HG02852 (cell line): ENCODE measurements around the gene RSPH1.
A peak's percentile ranks its signal among the peaks of the same experiment; 100 is the strongest.

Experiments used
- ATAC-seq: cut with Tn5 transposase; IDR thresholded peaks from one replicate; pipeline ENCODE4 v1.9.1; 2021; ENCODE audit warnings: mild to moderate bottlenecking, moderate library complexity; ENCODE audit not compliant: unreplicated experiment

Gene RSPH1

GRCh38 chr21:42431196-42431595 is 64.8 kb downstream of the RSPH1 start:
- ATAC-seq, result no peak

GRCh38 chr21:42430521-42430920 is 65.5 kb downstream of the RSPH1 start:
- ATAC-seq, result no peak

- no peak for ATAC-seq
These were observed 66.2 kb downstream of the RSPH1 start for GRCh38 chr21:42429856-42430255.

GRCh38 chr21:42429021-42429420 is 67.0 kb downstream of the RSPH1 start:
- no peak for ATAC-seq

GRCh38 chr21:42427809-42428419 is 68.1 kb downstream of the RSPH1 start:
- no peak for ATAC-seq

- ATAC-seq, result no peak
These were observed 69.0 kb downstream of the RSPH1 start for GRCh38 chr21:42426876-42427480.

- ATAC-seq, result no peak
These were observed 69.6 kb downstream of the RSPH1 start for GRCh38 chr21:42426424-42426823.

- no peak for ATAC-seq
These were observed 70.4 kb downstream of the RSPH1 start for GRCh38 chr21:42425591-42425990.

GRCh38 chr21:42424914-42425541 is 71.0 kb downstream of the RSPH1 start:
- ATAC-seq, result no peak

GRCh38 chr21:42423685-42424084 is 72.3 kb downstream of the RSPH1 start:
- no peak for ATAC-seq

- peak; percentile 65 for ATAC-seq
These were observed 72.8 kb downstream of the RSPH1 start for GRCh38 chr21:42423197-42423675.
